Lower leg skin (tissue), 4 donors: ENCODE measurements around the gene KLHDC10. TPM values are rescaled to one million over a fixed set of nuclear protein-coding genes. Genes with fewer than 3 reads are reported as not detected.

Source experiments
- DNase-seq, 2 donors: peaks; one replicate each; pipeline ENCODE4 v3.0.0-alpha.2; 2019; ENCODE audit warnings: low spot score in 2 of 2
- H3K4me3 ChIP-seq: fragments of 200-600 bp; sonication (generic); 2 replicates; pipeline ENCODE4 v1.5.1; 2017; ENCODE audit warnings: mild to moderate bottlenecking, low read depth; ENCODE audit not compliant: poor library complexity, severe bottlenecking
- POLR2A ChIP-seq, 2 donors: fragments of 450-650 bp; IDR thresholded peaks; one replicate each; pipeline ENCODE4 v1.6.1; 2016 to 2017; ENCODE audit warnings: antibody characterized with exemption in 2 of 2, mild to moderate bottlenecking in 1 of 2, moderate library complexity in 1 of 2
- WGBS, 2 donors: methylation state at CpG; one replicate each; pipeline ENCODE4 v1.1.5; 2018; 5-methylcytosine and 5-hydroxymethylcytosine counted together
- intact Hi-C: fragments of 100-400 bp; cut with DNase I; formaldehyde crosslinking; loops from one replicate; pipeline ENCODE4 v1.15.0; 2023; ENCODE audit warnings: low total_unique reads
- total RNA-seq, 4 donors: library from RNA; depleted of rRNA; stranded (reverse); fragments of >200 nt; gene quantifications; one replicate each; pipeline ENCODE4 v1.1.0, GENCODE V29; 2016
- TF ChIP-seq, protein P1 (sequence below), 3 donors: fragments of 450-650 bp; IDR thresholded peaks; one replicate each; pipeline ENCODE4 v1.5.1; 2016; ENCODE audit warnings: antibody characterized with exemption in 3 of 3, mild to moderate bottlenecking in 3 of 3, moderate library complexity in 2 of 3

The KLHDC10 gene
- total RNA-seq, 4 donors from 2014 or later: 13.5 to 27.4 (median 21.3) TPM

DNA sequence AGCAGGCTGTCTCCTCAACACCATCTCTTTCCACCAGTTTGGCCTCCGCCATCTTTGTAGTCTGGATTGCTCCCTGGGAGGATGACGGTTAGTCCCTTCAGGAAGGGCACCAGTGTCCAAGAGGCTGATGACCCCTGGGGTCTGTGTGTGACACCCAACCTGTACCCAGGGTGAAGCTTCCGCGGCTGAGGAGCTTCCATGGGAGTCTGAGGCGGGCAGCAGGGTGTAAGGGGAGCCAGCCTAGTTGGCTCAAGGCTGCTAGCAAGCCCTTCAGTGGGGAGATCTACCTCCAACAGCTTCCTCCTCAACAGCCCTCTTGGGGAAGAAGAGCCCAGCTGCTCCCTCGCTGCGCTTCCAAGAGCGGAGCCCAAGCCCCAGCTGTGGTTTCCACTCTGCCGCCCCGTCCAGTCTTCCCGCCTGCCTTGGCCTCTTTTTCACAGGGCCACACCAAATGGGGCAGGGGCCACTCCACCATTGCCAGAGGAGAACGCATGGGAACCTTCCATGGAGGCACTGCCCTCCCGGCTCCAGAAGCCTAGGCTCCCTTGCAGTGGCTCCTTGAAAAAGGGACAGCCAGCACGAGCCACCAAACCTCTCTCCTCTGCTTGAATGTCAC, 77.5 kb downstream of the KLHDC10 start:
- WGBS, 2 donors: 96 to 99% methylated on average over 14 of the region's 14 CpGs
- peak in 1 of 2 donors; percentile 71 for DNase-seq
- intact Hi-C loops: no loop called here
- TF ChIP-seq POLR2A (IDR thresholded peaks at IDR 0.05): no peak
- TF ChIP-seq, protein P1, sequence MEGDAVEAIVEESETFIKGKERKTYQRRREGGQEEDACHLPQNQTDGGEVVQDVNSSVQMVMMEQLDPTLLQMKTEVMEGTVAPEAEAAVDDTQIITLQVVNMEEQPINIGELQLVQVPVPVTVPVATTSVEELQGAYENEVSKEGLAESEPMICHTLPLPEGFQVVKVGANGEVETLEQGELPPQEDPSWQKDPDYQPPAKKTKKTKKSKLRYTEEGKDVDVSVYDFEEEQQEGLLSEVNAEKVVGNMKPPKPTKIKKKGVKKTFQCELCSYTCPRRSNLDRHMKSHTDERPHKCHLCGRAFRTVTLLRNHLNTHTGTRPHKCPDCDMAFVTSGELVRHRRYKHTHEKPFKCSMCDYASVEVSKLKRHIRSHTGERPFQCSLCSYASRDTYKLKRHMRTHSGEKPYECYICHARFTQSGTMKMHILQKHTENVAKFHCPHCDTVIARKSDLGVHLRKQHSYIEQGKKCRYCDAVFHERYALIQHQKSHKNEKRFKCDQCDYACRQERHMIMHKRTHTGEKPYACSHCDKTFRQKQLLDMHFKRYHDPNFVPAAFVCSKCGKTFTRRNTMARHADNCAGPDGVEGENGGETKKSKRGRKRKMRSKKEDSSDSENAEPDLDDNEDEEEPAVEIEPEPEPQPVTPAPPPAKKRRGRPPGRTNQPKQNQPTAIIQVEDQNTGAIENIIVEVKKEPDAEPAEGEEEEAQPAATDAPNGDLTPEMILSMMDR (IDR thresholded peaks at IDR 0.05): no peak
- no peak overlapping the region for H3K4me3 ChIP-seq

DNA sequence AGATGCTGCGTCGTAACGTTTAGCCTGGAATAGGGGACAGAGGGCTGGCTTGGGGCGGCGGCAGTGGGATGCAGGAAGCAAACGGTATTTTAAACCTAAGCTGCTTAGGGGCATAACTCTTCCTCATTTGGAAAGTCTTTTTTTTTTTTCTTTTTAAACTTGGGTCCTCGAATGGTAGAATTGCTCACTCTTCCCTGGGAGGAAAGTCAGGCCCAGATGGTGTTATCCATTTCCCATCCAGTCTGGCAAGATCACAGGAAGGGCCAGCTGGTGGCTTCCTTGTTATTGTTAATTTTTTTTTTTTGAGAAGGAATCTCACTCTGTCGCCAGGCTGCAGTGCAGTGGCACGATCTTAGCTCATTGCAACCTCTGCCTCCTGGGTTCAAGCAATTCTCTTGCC, 78.2 kb downstream of the KLHDC10 start:
- intact Hi-C loops: no loop called here
- TF ChIP-seq, protein P1 (IDR thresholded peaks at IDR 0.05): no peak
- no peak for TF ChIP-seq POLR2A (IDR thresholded peaks at IDR 0.05)
- no peak overlapping the region for H3K4me3 ChIP-seq
- DNase-seq: peak in 1 of 2 donors; percentile 34
- WGBS, 2 donors: 77 to 85% methylated on average over 9 of the region's 9 CpGs

DNA sequence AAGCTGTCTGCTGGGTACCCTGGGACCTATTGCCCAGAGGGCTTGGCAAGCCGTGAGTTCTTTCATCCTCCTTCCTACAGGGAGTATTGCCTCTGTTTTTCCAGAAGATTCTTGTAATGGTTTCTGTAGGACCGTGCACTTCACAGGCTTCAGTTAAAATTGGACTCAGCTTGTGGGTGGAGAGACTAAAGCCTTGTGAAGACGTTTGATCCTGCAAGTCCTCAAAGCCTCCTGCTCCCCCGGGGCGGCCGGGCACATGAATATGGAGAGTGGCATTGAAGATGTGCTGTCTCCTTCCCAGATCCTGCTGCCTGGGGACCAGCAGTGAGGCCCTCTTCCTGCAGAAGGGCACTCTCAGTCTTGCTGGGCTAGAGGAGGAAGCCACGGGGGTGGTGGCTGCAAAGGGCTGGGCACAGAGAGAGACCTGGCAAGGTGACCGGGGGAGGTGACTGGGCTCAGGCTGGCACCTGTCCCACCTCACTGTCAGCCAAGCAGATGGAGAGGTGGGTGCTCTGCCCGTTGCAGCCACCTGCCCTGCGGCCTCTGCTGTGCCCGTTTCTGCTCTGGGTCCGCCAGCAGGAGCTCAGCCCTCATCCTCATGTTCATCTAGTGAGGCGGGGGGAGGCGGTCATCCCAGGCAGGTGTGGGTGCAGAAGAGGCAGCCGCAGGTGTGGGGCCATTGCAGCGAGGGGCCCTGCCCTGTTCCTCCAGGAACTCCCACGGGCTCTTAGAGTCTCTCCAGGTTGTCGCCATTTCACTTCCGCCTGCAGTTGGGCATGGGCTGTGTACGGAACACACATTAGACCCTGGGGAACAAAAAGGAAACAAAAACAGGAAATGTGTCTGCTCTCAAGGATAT, 79.2 kb downstream of the KLHDC10 start:
- intact Hi-C loops: no loop called here
- no peak for TF ChIP-seq POLR2A (IDR thresholded peaks at IDR 0.05)
- H3K4me3 ChIP-seq: no peak overlapping the region
- DNase-seq: peak in 1 of 2 donors; percentile 70
- 59% methylated on average over 16 of the region's 20 CpGs for WGBS, 2 donors

DNA sequence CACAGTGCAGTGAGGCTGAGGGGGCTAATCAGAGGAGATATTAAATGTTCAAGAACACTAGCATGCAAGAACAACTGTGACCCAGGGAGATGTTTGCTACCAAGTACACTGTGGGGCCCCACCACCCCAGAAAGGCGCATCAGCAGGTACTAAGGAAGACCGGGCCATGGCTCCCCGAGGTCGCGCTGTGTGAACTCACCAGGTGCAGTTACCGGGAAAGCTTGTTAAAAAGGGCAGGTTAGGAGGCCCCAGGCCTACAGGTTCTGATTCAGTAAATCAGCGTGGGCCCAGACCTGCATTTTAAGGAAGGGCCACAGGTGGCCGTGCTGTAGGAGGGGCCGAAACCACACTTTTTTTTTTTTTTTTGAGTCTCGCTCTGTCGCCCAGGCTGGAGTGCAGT, 80.3 kb downstream of the KLHDC10 start:
- no peak overlapping the region for H3K4me3 ChIP-seq
- intact Hi-C loops: no loop called here
- DNase-seq: peak in 1 of 2 donors; percentile 69
- TF ChIP-seq, protein P1 (IDR thresholded peaks at IDR 0.05): no peak
- TF ChIP-seq POLR2A (IDR thresholded peaks at IDR 0.05): no peak
- 94 to 96% methylated on average over 11 of the region's 11 CpGs for WGBS, 2 donors

DNA sequence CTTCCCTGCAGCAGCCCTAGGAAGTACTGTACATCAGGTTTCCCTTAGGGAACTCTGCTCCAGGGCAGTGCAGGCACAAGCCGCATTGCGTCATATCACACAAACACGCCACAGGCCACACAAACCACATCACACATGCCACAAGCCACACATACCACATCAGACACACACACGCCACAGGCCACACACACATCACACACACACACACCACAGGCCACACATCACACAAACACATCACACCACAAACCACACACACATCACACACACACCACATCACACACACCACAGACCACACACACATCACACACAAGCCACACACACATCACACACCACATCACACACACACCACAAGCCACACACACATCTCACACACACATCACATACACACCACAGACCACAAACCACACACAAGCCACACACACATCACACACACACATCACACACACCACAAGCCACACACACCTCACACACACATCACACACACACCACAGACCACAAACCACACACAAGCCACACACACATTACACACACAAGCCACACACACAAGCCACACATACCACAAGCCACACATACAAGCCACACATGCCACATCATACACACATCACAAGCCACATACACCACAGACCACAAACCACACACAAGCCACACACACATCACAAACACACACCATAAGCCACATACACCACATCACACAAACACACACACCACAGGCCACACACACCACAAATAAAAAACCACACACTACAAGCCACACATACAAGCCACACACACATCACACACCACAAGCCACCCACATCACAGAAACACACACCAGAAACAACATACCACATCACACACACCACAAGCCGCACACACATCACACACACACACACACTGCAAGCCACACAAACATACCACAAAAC, 81.5 kb downstream of the KLHDC10 start:
- no peak overlapping the region for H3K4me3 ChIP-seq
- peak in 1 of 2 donors; percentile 39 for DNase-seq
- intact Hi-C loops: no loop called here
- 72 to 80% methylated on average over 5 of the region's 5 CpGs for WGBS, 2 donors
- TF ChIP-seq, protein P1 (IDR thresholded peaks at IDR 0.05): no peak
- no peak for TF ChIP-seq POLR2A (IDR thresholded peaks at IDR 0.05)
